ENCODE measurements around the gene FLNC. TPM values are rescaled to one million over a fixed set of nuclear protein-coding genes. Genes with fewer than 3 reads are reported as not detected.

The FLNC gene
- total and polyA plus RNA-seq, 9 of the 15 experiments (the other 6 are each of a cell fraction or from before 2014, with no cell fraction given), result 0.90 to 155 (median 28.8) TPM

GRCh38 chr7:128883622-128884448 is 53.6 kb downstream of the FLNC start (continued):
- TF ChIP-seq CEBPZ (IDR thresholded peaks at IDR 0.05; ENCODE audit: borderline replicate concordance, low read depth, low read length) (peak; percentile 72; the same call in 1 of the 2 replicates), TRIM28 (IDR thresholded peaks at IDR 0.05) (peak; percentile 99), ETV1 (tag; conservative IDR thresholded peaks at IDR 0.05; ENCODE audit: low read depth) (0 out of 2 replicates have a peak, but pooled peaks have one; percentile 4), PHB2 (IDR thresholded peaks at IDR 0.05; ENCODE audit: low read depth) (no peak), ZNF165 (CRISPR knock-in tag; IDR thresholded peaks at IDR 0.05; ENCODE audit: borderline replicate concordance) (no peak), CBX3 (IDR thresholded peaks at IDR 0.05; ENCODE audit: borderline replicate concordance in 1 of 2, low read length in 2 of 2) (peak in 1 of 2 experiments; percentile 100; a peak in 2 of 3 replicates), SRSF7 (optimal IDR thresholded peaks at IDR 0.05; ENCODE audit: low read depth, low read length) (no peak), SP1 (CRISPR knock-in tag; IDR thresholded peaks at IDR 0.05) (peak; percentile 79), EZH2 (IDR thresholded peaks at IDR 0.05; ENCODE audit: borderline replicate concordance, low read depth, low read length) (no peak), THRB (CRISPR knock-in tag; conservative IDR thresholded peaks at IDR 0.05) (peak; percentile 50; the same call in 1 of the 2 replicates), ARNT (IDR thresholded peaks at IDR 0.05) (0 out of 4 replicates have a peak, but pooled peaks of 1 of the 2 experiments have one; percentile 31), ATF6 (CRISPR knock-in tag; IDR thresholded peaks at IDR 0.05) (no peak), NR4A1 (CRISPR knock-in tag; IDR thresholded peaks at IDR 0.05) (0 out of 2 replicates have a peak, but pooled peaks have one; percentile 31), NR4A1 (tag; IDR thresholded peaks at IDR 0.05) (no peak), CTCFL (IDR thresholded peaks at IDR 0.05; ENCODE audit: borderline replicate concordance, insufficient read depth, low read depth, low read length, poor library complexity, severe bottlenecking) (peak; percentile 82), NFATC3 (IDR thresholded peaks at IDR 0.05) (peak; percentile 1; the same call in 1 of the 2 replicates), JUN (IDR thresholded peaks at IDR 0.05; ENCODE audit: borderline replicate concordance, low read depth, low read length) (peak; percentile 64; the same call in 1 of the 2 replicates), JUN (CRISPR knock-in tag; IDR thresholded peaks at IDR 0.05; ENCODE audit: borderline replicate concordance) (no peak)
